ENCODE results near the gene SPTBN4.

DNA sequence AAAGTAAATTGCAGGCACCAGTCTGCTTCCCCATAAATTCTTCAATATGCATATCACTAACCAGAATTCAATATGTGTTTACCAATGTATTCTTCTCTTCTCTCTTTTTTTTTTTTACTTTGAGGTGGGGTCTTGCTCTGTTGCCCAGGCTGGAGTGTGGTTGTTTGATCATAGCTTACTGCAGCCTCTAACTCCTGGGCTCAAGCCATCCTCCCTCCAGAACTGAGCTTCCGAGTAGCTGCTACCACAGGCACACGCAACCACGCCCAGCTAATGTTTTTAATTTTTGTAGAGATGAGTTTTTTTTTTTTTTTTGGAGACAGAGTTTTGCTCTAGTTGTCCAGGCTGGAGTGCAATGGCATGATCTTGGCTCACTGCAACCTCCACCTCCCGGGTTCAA, 151.2 kb downstream of the SPTBN4 start:
- TF ChIP-seq CTCF (conservative IDR thresholded peaks at IDR 0.05; ENCODE audit: low read length) (no peak), EZH2phosphoT487 (IDR thresholded peaks at IDR 0.05; ENCODE audit: borderline replicate concordance) (no peak)

All from Loucy (cell line).